ENCODE measurements around the gene SPEM3.

DNA sequence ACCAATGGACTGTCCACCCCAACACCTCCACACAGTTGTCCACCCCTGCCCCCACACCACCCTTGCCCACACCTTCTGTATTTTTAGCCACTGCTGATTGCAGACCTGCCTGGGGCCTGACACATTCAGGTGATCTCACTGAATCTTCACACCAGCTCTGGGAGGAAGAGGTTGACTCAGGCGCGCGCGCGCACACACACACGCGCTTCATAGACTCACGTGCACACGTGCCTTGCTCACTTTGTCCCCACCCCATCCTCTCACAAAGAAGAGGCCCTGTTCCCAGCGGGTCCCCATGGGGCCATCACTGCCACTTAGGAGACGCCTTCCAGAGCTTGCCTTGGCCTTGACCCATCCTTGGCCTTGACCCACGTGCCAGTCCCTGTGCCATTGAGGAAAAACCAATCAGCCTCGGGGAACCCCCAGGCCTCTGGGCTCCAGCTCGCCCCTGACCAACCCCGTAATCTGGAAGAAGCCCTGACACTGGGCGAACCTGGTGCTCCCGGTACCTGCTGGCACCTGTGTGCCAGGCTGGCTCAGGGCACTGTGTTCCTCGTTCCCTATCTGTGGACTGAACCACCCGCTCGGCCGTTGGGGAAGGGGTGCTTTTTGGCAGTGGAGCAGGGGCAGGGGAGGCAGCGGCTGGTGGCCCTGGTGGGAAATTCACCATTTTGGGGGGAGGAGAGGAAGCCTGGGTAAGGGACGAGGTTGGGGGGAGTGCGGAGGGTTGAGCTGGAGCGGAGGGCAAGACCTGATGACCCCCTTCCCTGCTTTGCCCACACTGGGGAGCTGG, 17.8 kb upstream of the SPEM3 start:
- TF ChIP-seq, protein P1, sequence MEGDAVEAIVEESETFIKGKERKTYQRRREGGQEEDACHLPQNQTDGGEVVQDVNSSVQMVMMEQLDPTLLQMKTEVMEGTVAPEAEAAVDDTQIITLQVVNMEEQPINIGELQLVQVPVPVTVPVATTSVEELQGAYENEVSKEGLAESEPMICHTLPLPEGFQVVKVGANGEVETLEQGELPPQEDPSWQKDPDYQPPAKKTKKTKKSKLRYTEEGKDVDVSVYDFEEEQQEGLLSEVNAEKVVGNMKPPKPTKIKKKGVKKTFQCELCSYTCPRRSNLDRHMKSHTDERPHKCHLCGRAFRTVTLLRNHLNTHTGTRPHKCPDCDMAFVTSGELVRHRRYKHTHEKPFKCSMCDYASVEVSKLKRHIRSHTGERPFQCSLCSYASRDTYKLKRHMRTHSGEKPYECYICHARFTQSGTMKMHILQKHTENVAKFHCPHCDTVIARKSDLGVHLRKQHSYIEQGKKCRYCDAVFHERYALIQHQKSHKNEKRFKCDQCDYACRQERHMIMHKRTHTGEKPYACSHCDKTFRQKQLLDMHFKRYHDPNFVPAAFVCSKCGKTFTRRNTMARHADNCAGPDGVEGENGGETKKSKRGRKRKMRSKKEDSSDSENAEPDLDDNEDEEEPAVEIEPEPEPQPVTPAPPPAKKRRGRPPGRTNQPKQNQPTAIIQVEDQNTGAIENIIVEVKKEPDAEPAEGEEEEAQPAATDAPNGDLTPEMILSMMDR (conservative IDR thresholded peaks at IDR 0.05; ENCODE audit: low read length), result no peak
- no peak for TF ChIP-seq EZH2phosphoT487 (IDR thresholded peaks at IDR 0.05; ENCODE audit: borderline replicate concordance)
